H9 (cell line): Measurements from ENCODE around the gene THEM5. TPM values are rescaled to one million over a fixed set of nuclear protein-coding genes. Genes with fewer than 3 reads are reported as not detected.

Experiments used
- DNase-seq: peaks from one replicate; pipeline ENCODE4 v3.0.0-alpha.2; 2017
- H2AFZ ChIP-seq: one replicate; pipeline ENCODE4 v1.6.1; 2013; ENCODE audit warnings: mild to moderate bottlenecking, low read length, control low read depth, moderate library complexity
- H2AK5ac ChIP-seq: 2 replicates; pipeline ENCODE4 v1.6.1; 2013; ENCODE audit warnings: low read length, control low read depth, mixed read lengths; ENCODE audit not compliant: insufficient read length
- H2BK120ac ChIP-seq: one replicate; pipeline ENCODE4 v1.6.1; 2013; ENCODE audit warnings: low read depth, mild to moderate bottlenecking, low read length, control low read depth, inconsistent platforms; ENCODE audit not compliant: poor library complexity, severe bottlenecking
- H2BK12ac ChIP-seq: 2 replicates; pipeline ENCODE4 v1.6.1; 2013; ENCODE audit warnings: low read length, control low read depth, mixed read lengths, low read depth; ENCODE audit not compliant: insufficient read length
- H2BK15ac ChIP-seq: 2 replicates; pipeline ENCODE4 v1.6.1; 2013; ENCODE audit warnings: low read depth, low read length, control low read depth
- H2BK20ac ChIP-seq: one replicate; pipeline ENCODE4 v1.6.1; 2013; ENCODE audit warnings: low read depth, mild to moderate bottlenecking, low read length, control low read depth, inconsistent platforms; ENCODE audit not compliant: poor library complexity, severe bottlenecking
- H2BK5ac ChIP-seq: 2 replicates; pipeline ENCODE4 v1.6.1; 2013; ENCODE audit warnings: low read length, control low read depth, mixed read lengths; ENCODE audit not compliant: insufficient read length
- H3K14ac ChIP-seq: 2 replicates; pipeline ENCODE4 v1.6.1; 2013; ENCODE audit warnings: low read length, control low read depth; ENCODE audit not compliant: insufficient read depth
- H3K18ac ChIP-seq: 2 replicates; pipeline ENCODE4 v1.6.1; 2013; ENCODE audit warnings: low read depth, mild to moderate bottlenecking, mixed read lengths, low read length, control low read depth; ENCODE audit not compliant: insufficient read length
- H3K23ac ChIP-seq: 2 replicates; pipeline ENCODE4 v1.6.1; 2013; ENCODE audit warnings: low read length, control low read depth, mixed read lengths, low read depth; ENCODE audit not compliant: insufficient read length
- H3K23me2 ChIP-seq: 2 replicates; pipeline ENCODE4 v1.6.1; 2013; ENCODE audit warnings: low read depth, mild to moderate bottlenecking, mixed read lengths, low read length, control low read depth; ENCODE audit not compliant: insufficient read length, poor library complexity, severe bottlenecking
- H3K27ac ChIP-seq: 2 replicates; pipeline ENCODE4 v1.5.1; 2013; ENCODE audit warnings: low read length, control low read depth, mixed read lengths, low read depth; ENCODE audit not compliant: insufficient read length
- H3K27me3 ChIP-seq: 2 replicates; pipeline ENCODE4 v1.6.1; 2013; ENCODE audit warnings: low read length, control low read depth, inconsistent platforms; ENCODE audit not compliant: insufficient read depth
- H3K4ac ChIP-seq: 2 replicates; pipeline ENCODE4 v1.6.1; 2013; ENCODE audit warnings: low read depth, mild to moderate bottlenecking, control low read depth, inconsistent platforms, low read length, moderate library complexity
- H3K4me1 ChIP-seq: 2 replicates; pipeline ENCODE4 v1.6.1; 2013; ENCODE audit warnings: low read length, control low read depth, inconsistent platforms; ENCODE audit not compliant: insufficient read depth
- H3K4me2 ChIP-seq: 2 replicates; pipeline ENCODE4 v1.6.1; 2013; ENCODE audit warnings: low read length, control low read depth, mixed read lengths; ENCODE audit not compliant: insufficient read length, insufficient read depth
- H3K56ac ChIP-seq: 2 replicates; pipeline ENCODE4 v1.6.1; 2013; ENCODE audit warnings: low read depth, mild to moderate bottlenecking, mixed read lengths, low read length, control low read depth; ENCODE audit not compliant: insufficient read length
- H3K79me1 ChIP-seq: 2 replicates; pipeline ENCODE4 v1.6.1; 2013; ENCODE audit warnings: low read depth, mild to moderate bottlenecking, moderate library complexity, low read length, control low read depth, inconsistent platforms; ENCODE audit not compliant: insufficient read depth, poor library complexity, severe bottlenecking
- H3K79me2 ChIP-seq: 2 replicates; pipeline ENCODE4 v1.6.1; 2013; ENCODE audit warnings: low read length, control low read depth, inconsistent platforms; ENCODE audit not compliant: insufficient read depth
- H3K9ac ChIP-seq: 2 replicates; pipeline ENCODE4 v1.6.1; 2013; ENCODE audit warnings: low read length, control low read depth, mixed read lengths; ENCODE audit not compliant: insufficient read length; ENCODE audit errors: extremely low read depth
- H3K9me3 ChIP-seq: one replicate; pipeline ENCODE4 v1.6.1; 2013; ENCODE audit warnings: low read depth, low read length, inconsistent platforms; ENCODE audit not compliant: control insufficient read depth
- H3T11ph ChIP-seq: one replicate; pipeline ENCODE4 v1.6.1; 2013; ENCODE audit warnings: mild to moderate bottlenecking, low read length, control low read depth, inconsistent platforms
- H4K20me1 ChIP-seq: one replicate; pipeline ENCODE4 v1.6.1; 2013; ENCODE audit not compliant: control insufficient read depth, insufficient read length, insufficient read depth
- H4K5ac ChIP-seq: 2 replicates; pipeline ENCODE4 v1.6.1; 2013; ENCODE audit warnings: low read depth, mild to moderate bottlenecking, mixed read lengths, low read length, control low read depth; ENCODE audit not compliant: insufficient read length
- H4K8ac ChIP-seq: replicated peaks from 2 replicates; pipeline ENCODE4 v1.6.1; 2013; ENCODE audit warnings: low read length, control low read depth, mixed read lengths, low read depth; ENCODE audit not compliant: insufficient read length
- H4K91ac ChIP-seq: 2 replicates; pipeline ENCODE4 v1.6.1; 2013; ENCODE audit warnings: low read depth, mild to moderate bottlenecking, moderate library complexity, mixed read lengths, low read length, control low read depth; ENCODE audit not compliant: insufficient read length
- H3K27ac Mint-ChIP-seq, 3 experiments: 2 replicates in 2 of 3; 3 replicates in 1 of 3; pipeline ENCODE4 v1.8.0; 2020 to 2021; ENCODE audit warnings: mixed read lengths in 3 of 3, mild to moderate bottlenecking in 1 of 3, moderate library complexity in 1 of 3
- H3K27me3 Mint-ChIP-seq: 2 replicates; pipeline ENCODE4 v1.8.0; 2021; ENCODE audit warnings: low read depth, mild to moderate bottlenecking, moderate library complexity, mixed read lengths
- H3K36me3 Mint-ChIP-seq, 3 experiments: 2 replicates in 2 of 3; 3 replicates in 1 of 3; pipeline ENCODE4 v1.8.0; 2020 to 2021; ENCODE audit warnings: low read depth in 3 of 3, mixed read lengths in 3 of 3; ENCODE audit not compliant: insufficient read depth in 1 of 3
- H3K4me1 Mint-ChIP-seq, 2 experiments: 2 replicates each; pipeline ENCODE4 v1.8.0; 2020; ENCODE audit warnings: mixed read lengths in 2 of 2
- H3K4me3 Mint-ChIP-seq, 2 experiments: 2 replicates in 1 of 2; 3 replicates in 1 of 2; pipeline ENCODE4 v1.8.0; 2020 to 2021; ENCODE audit warnings: mild to moderate bottlenecking in 2 of 2, mixed read lengths in 2 of 2, moderate library complexity in 1 of 2
- H3K9me3 Mint-ChIP-seq, 2 experiments: 2 replicates in 1 of 2; 3 replicates in 1 of 2; pipeline ENCODE4 v1.8.0; 2020; ENCODE audit warnings: mild to moderate bottlenecking in 2 of 2, mixed read lengths in 2 of 2, moderate library complexity in 1 of 2
- CTCF ChIP-seq: fragments of 200-600 bp; sonication (generic); conservative IDR thresholded peaks from 3 replicates; pipeline ENCODE4 v1.8.0; 2021; ENCODE audit warnings: antibody characterized with exemption, mild to moderate bottlenecking
- WGBS: extraction: QIAGEN DNeasy Blood & Tissue Kit; methylation state at CpG from one replicate; pipeline ENCODE4 v1.1.7; 2013; ENCODE audit warnings: missing lambda C conversion rate, low lambda C conversion rate, mixed read lengths; ENCODE audit not compliant: insufficient read length; ENCODE audit errors: extremely low coverage; 5-methylcytosine and 5-hydroxymethylcytosine counted together
- total RNA-seq: library from RNA; stranded (reverse); gene quantifications from 2 replicates; pipeline ENCODE4 v1.2.1, GENCODE V29; 2021

THEM5 gene
- total RNA-seq, 1 experiment from 2014 or later = not detected

DNA sequence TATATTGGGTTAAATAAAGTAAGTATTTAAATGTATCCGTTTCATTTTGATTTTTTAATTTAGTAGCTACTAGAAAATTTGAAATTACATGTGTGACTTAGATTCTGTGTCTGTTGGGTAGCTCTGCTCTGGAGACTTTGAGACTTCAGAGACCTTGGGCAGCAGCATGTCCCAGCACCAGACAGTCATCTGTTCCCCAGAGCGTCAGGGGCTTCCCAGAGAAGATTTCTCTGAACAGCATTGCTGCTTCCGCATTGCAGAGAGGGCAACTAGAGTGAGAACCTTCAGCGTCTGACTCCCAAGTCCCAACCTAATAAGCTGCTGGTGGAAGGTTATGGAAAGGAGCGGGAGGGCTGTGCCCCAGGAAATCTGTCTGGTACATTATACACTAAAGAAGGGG, 54.9 kb downstream of the THEM5 start:
- no peak for DNase-seq
- Histone ChIP-seq H2BK20ac (no peak overlapping the region), H4K20me1 (no peaks in the 10 kb centered on the region), H2AFZ (no peak overlapping the region), H4K91ac (no peak overlapping the region), H3K18ac (no peak overlapping the region), H3K4ac (no peak overlapping the region), H3K23me2 (no peaks in the 10 kb centered on the region), H3K9me3 (no peaks in the 10 kb centered on the region), H3K14ac (no peak overlapping the region), H3T11ph (no peak overlapping the region), H3K9ac (no peak overlapping the region), H2BK120ac (no peak overlapping the region), H3K27me3 (no peaks in the 10 kb centered on the region), H3K4me1 (no peaks in the 10 kb centered on the region), H3K79me2 (no peaks in the 10 kb centered on the region), H4K8ac (no peak overlapping the region), H2BK5ac (no peak overlapping the region), H4K5ac (no peak overlapping the region), H3K79me1 (no peaks in the 10 kb centered on the region), H2AK5ac (no peak overlapping the region), H3K23ac (no peak overlapping the region), H2BK12ac (no peak overlapping the region), H3K56ac (no peak overlapping the region), H3K4me2 (no peak overlapping the region), H3K27ac (no peak overlapping the region), H2BK15ac (no peak overlapping the region)
- peaks cover 5% of the 10 kb centered on the region for H3K27me3 Mint-ChIP-seq
- 100% methylated on average over 1 of the region's 5 CpGs for WGBS
- peak overlapping the region in 1 of 2 experiments; percentile 19; a peak in 1 of 5 replicates for H3K4me3 Mint-ChIP-seq
- no peaks in the 10 kb centered on the region for H3K9me3 Mint-ChIP-seq
- TF ChIP-seq CTCF = no peak
- H3K4me1 Mint-ChIP-seq = peaks cover 3 to 16% of the 10 kb centered on the region in 2 experiments; a peak in 3 of 4 replicates
- peak overlapping the region in 1 of 3 experiments; percentile 62; a peak in 2 of 7 replicates for H3K27ac Mint-ChIP-seq
- peaks cover 0 to 4% (median 0%) of the 10 kb centered on the region in 3 experiments; a peak in 2 of 7 replicates for H3K36me3 Mint-ChIP-seq

Other genes starting within 250 kb of the THEM5 start
- 48.9 and 53.3 TPM in 2 replicates for gene SNX27, start 241.7 kb downstream of the THEM5 start, total RNA-seq
- 0.90 and 1.0 TPM in 2 replicates for gene CELF3, start 136.9 kb downstream of the THEM5 start, total RNA-seq
- gene RIIAD1, start 132.2 kb downstream of the THEM5 start, total RNA-seq = 1.4 TPM in 1 of 2 replicates, not detected in the other
- gene MRPL9, start 90.2 kb downstream of the THEM5 start, total RNA-seq = 100 and 102 TPM in 2 replicates
- 24.0 and 24.1 TPM in 2 replicates for gene TDRKH, start 63.2 kb downstream of the THEM5 start, total RNA-seq
- not detected in 2 replicates for gene LINGO4, start 48.3 kb downstream of the THEM5 start, total RNA-seq
- gene RORC, start 21.9 kb downstream of the THEM5 start, total RNA-seq = 0.46 and 0.52 TPM in 2 replicates
- gene C2CD4D, start 13.9 kb downstream of the THEM5 start, total RNA-seq = 0.79 and 0.86 TPM in 2 replicates
- 8.8 and 10.5 TPM in 2 replicates for gene THEM4, start 55.8 kb upstream of the THEM5 start, total RNA-seq
- gene S100A10, start 140.1 kb upstream of the THEM5 start, total RNA-seq = 160 and 162 TPM in 2 replicates
- 302 and 303 TPM in 2 replicates for gene S100A11, start 183.3 kb upstream of the THEM5 start, total RNA-seq
- not detected in 2 replicates for gene TCHHL1, start 235.4 kb upstream of the THEM5 start, total RNA-seq